C4-2B (cell line): ENCODE data around the gene RNF130.

ENCODE experiments used
- ZFX ChIP-seq: fragments of 450-650 bp; IDR thresholded peaks from 2 replicates; pipeline ENCODE4 v1.6.1; 2017
- TF ChIP-seq, protein P1 (sequence below): fragments of 450-650 bp; conservative IDR thresholded peaks from 2 replicates; pipeline ENCODE4 v1.5.1; 2017; ENCODE audit warnings: mild to moderate bottlenecking

DNA sequence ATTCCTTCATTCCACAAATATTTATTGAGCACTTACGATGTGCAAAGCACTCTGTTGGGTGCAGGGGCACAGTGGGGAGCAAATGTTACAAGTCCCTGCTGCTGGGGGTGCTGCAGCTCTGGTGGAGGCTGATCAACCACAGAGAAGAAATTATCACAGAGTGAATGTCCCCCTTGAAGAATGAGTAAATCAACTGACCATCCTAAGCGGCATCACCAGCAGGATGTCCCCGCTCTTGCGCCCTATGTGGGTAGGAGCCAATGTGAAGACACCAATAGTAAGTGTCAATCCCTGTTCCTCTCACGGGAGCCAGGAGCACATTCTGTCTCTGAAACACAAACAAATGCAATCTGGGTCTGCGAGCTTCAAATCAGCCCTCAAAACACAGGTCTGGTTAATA is 116.5 kb downstream of the RNF130 start:
- TF ChIP-seq, protein P1, sequence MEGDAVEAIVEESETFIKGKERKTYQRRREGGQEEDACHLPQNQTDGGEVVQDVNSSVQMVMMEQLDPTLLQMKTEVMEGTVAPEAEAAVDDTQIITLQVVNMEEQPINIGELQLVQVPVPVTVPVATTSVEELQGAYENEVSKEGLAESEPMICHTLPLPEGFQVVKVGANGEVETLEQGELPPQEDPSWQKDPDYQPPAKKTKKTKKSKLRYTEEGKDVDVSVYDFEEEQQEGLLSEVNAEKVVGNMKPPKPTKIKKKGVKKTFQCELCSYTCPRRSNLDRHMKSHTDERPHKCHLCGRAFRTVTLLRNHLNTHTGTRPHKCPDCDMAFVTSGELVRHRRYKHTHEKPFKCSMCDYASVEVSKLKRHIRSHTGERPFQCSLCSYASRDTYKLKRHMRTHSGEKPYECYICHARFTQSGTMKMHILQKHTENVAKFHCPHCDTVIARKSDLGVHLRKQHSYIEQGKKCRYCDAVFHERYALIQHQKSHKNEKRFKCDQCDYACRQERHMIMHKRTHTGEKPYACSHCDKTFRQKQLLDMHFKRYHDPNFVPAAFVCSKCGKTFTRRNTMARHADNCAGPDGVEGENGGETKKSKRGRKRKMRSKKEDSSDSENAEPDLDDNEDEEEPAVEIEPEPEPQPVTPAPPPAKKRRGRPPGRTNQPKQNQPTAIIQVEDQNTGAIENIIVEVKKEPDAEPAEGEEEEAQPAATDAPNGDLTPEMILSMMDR: no peak
- no peak for TF ChIP-seq ZFX
